ENCODE data around the gene CCDC197.

The CCDC197 gene

DNA sequence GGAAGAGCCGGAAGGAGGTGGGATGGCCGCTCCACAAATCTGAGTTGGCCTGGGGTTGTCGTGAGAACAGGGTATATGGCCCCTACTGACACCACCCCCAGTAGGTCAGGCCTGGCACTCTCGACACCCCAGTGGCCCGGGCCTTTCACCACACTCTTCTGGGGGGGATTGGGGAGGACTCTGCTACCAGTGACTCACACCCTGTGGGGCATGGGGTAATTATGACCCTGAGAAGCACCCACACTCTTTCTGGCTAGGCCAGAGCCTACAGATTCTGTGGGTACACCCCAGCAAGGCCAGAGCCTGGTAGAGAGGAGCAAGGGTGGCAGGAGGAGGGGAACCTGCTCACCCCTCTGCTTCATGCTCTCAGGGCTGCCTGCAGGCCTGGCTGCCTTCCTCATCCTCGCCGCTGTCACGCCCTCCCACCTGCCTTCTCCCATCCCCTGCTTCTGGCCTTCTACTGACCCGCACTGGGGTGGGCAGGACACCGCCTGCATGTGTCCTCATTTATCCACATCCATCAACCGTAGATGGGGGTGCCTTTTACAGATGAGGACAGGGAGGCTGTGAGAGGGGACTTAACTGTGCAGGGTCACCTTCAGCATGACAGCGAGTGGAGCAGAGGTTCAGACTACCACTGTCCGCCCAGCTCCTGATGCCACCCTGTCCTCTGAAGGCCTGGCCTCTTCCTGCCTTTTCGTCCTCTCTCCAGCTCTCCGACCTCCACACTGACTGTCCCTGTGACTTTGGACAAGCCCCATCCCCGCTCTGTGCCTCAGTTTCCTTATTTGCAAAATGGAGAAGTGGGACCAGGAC lies 39.1 kb upstream of the CCDC197 start:
- H3K27ac ChIP-seq, result no peak overlapping the region
- no peak for TF ChIP-seq ZFX (IDR thresholded peaks at IDR 0.05; ENCODE audit: borderline replicate concordance)
- no peak for TF ChIP-seq CTCF (IDR thresholded peaks at IDR 0.05)

- TF ChIP-seq CTCF (IDR thresholded peaks at IDR 0.05), result no peak
- no peak for TF ChIP-seq ZFX (IDR thresholded peaks at IDR 0.05; ENCODE audit: borderline replicate concordance)
- no peak overlapping the region for H3K27ac ChIP-seq
Observed at GRCh38 chr14:93958567-93959238, 38.4 kb upstream of the CCDC197 start.

GRCh38 chr14:93959239-93960107 lies 37.6 kb upstream of the CCDC197 start:
- H3K27ac ChIP-seq, result no peak overlapping the region
- TF ChIP-seq CTCF (IDR thresholded peaks at IDR 0.05), result no peak
- TF ChIP-seq ZFX (IDR thresholded peaks at IDR 0.05; ENCODE audit: borderline replicate concordance), result no peak

DNA sequence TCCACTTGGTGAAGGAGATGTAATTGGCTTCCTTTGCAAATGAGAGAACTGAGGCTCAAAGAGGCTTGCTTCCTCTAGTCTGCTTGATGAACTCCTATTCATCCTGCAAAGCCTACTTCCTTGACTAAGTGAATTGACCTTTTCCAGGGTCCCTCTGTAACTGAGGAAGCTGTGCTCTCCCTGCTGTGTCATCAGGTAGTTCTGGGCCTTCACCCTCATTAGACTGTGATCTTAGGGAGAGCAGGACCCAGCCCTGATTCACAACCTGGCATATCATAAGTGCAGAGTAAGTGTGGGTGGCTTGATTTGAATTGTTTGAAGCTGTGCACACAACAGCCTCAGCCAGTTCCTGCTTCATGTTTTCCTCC lies 37.0 kb upstream of the CCDC197 start:
- H3K27ac ChIP-seq, result no peak overlapping the region
- no peak for TF ChIP-seq CTCF (IDR thresholded peaks at IDR 0.05)
- no peak for TF ChIP-seq ZFX (IDR thresholded peaks at IDR 0.05; ENCODE audit: borderline replicate concordance)

- TF ChIP-seq CTCF (IDR thresholded peaks at IDR 0.05) (no peak), ZFX (IDR thresholded peaks at IDR 0.05; ENCODE audit: borderline replicate concordance) (no peak)
- H3K27ac ChIP-seq, result no peak overlapping the region
Observed at GRCh38 chr14:93960774-93961438, 36.2 kb upstream of the CCDC197 start.

DNA sequence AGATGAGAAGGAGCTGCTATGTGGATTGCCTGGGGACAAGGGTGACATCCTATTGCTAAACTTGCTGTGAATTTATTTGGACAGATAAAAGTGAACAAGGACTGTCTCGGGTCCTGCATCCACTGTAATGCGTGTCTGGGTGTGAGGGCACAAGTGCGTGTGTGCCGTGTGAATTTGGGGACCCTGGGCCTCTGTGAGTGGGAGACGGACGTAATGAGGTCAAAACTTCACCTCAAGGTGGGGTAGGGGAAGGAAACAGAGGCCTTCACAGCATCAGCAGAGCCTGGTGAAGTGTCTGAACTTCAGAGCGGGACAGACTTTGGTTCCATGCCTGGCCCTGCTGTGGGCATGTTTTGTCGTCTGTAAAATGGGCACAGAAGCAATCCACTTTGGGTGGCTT lies 35.5 kb upstream of the CCDC197 start:
- no peak for TF ChIP-seq ZFX (IDR thresholded peaks at IDR 0.05; ENCODE audit: borderline replicate concordance)
- TF ChIP-seq CTCF (IDR thresholded peaks at IDR 0.05), result no peak
- H3K27ac ChIP-seq, result no peak overlapping the region

Measured in 22Rv1 (cell line).